IMR-90 (cell line): Measurements from ENCODE around the gene BRK1. TPM values are rescaled to one million over a fixed set of nuclear protein-coding genes. Genes with fewer than 3 reads are reported as not detected.

Source experiments
- ATAC-seq: fragments of 200-7000 bp; cut with Tn5 transposase; 2 replicates; pipeline ENCODE4 v1.9.1; 2020; ENCODE audit warnings: low read depth, mild to moderate bottlenecking, moderate library complexity
- BruUV-seq: library from RNA; stranded (reverse); fragments of 400-500 nt; replicated peaks from 2 replicates; lab custom pipeline; 2021; lab: Mats Ljungman, UMichigan
- CTCF ChIA-PET: fragments of 300-600 bp; formaldehyde crosslinking; extraction: SDS; loops from one replicate; lab custom pipeline; 2021; ENCODE audit warnings: antibody characterized with exemption; lab: Yijun Ruan, JAX
- POLR2A ChIA-PET: fragments of 300-600 bp; sonication (Branson Sonifier 250); formaldehyde crosslinking; loops from one replicate; lab custom pipeline; 2022; ENCODE audit warnings: antibody characterized with exemption; ENCODE audit not compliant: unreplicated experiment; lab: Charles Lee
- DNase-seq: peaks from one replicate; pipeline ENCODE4 v3.0.0; 2013
- H2AFZ ChIP-seq: replicated peaks from 2 replicates; pipeline ENCODE3; 2013; ENCODE audit warnings: low read length, mild to moderate bottlenecking; ENCODE audit not compliant: poor library complexity
- H2AK5ac ChIP-seq: 2 replicates; pipeline ENCODE4 v1.6.1; 2013; ENCODE audit warnings: low read depth, low read length, inconsistent platforms
- H2AK9ac ChIP-seq: replicated peaks from 2 replicates; pipeline ENCODE3; 2013; ENCODE audit warnings: mild to moderate bottlenecking, low read depth, low read length, moderate library complexity; ENCODE audit not compliant: poor library complexity
- H2BK120ac ChIP-seq: 2 replicates; pipeline ENCODE4 v1.6.1; 2013; ENCODE audit warnings: low read depth, low read length, inconsistent platforms
- H2BK15ac ChIP-seq: 3 replicates; pipeline ENCODE4 v1.6.1; 2013; ENCODE audit warnings: low read depth, low read length, inconsistent platforms
- H2BK20ac ChIP-seq: 2 replicates; pipeline ENCODE4 v1.6.1; 2013; ENCODE audit warnings: low read depth, mild to moderate bottlenecking, inconsistent platforms, low read length, moderate library complexity
- H2BK5ac ChIP-seq: 2 replicates; pipeline ENCODE4 v1.6.1; 2013; ENCODE audit warnings: mild to moderate bottlenecking, low read depth, low read length, inconsistent platforms; ENCODE audit not compliant: poor library complexity, severe bottlenecking
- H3K14ac ChIP-seq: replicated peaks from 2 replicates; pipeline ENCODE4 v1.6.1; 2013; ENCODE audit warnings: low read depth, low read length, inconsistent platforms
- H3K18ac ChIP-seq: 2 replicates; pipeline ENCODE4 v1.6.1; 2013; ENCODE audit warnings: low read depth, low read length, control low read depth
- H3K23ac ChIP-seq: 2 replicates; pipeline ENCODE4 v1.6.1; 2013; ENCODE audit warnings: low read depth, low read length, inconsistent platforms
- H3K27ac ChIP-seq: 2 replicates; pipeline ENCODE4 v1.5.1; 2013; ENCODE audit warnings: mild to moderate bottlenecking, control low read depth, low read length; ENCODE audit not compliant: insufficient read depth
- H3K27me3 ChIP-seq: 2 replicates; pipeline ENCODE4 v1.6.1; 2013; ENCODE audit warnings: low read length; ENCODE audit not compliant: control insufficient read depth, insufficient read depth
- H3K36me3 ChIP-seq: 2 replicates; pipeline ENCODE4 v1.6.1; 2013; ENCODE audit warnings: low read length, mixed read lengths; ENCODE audit not compliant: control insufficient read depth, insufficient read depth
- H3K4ac ChIP-seq: 2 replicates; pipeline ENCODE4 v1.6.1; 2013; ENCODE audit warnings: low read depth, low read length, inconsistent platforms
- H3K4me1 ChIP-seq: 2 replicates; pipeline ENCODE4 v1.6.1; 2013; ENCODE audit warnings: low read length, mixed read lengths; ENCODE audit not compliant: control insufficient read depth, insufficient read depth
- H3K4me2 ChIP-seq: 2 replicates; pipeline ENCODE4 v1.6.1; 2013; ENCODE audit warnings: low read depth, mild to moderate bottlenecking, control low read depth, low read length, moderate library complexity
- H3K4me3 ChIP-seq: 2 replicates; pipeline ENCODE4 v1.5.1; 2013; ENCODE audit warnings: low read depth, mild to moderate bottlenecking, control low read depth, low read length, moderate library complexity; ENCODE audit not compliant: insufficient read depth
- H3K56ac ChIP-seq: 2 replicates; pipeline ENCODE4 v1.6.1; 2013; ENCODE audit warnings: low read length, inconsistent platforms; ENCODE audit not compliant: insufficient read depth; ENCODE audit errors: extremely low read depth
- H3K79me1 ChIP-seq, 2 experiments: 2 replicates each; pipeline ENCODE4 v1.6.1; 2013; ENCODE audit warnings: low read length in 2 of 2, inconsistent platforms in 1 of 2, low read depth in 1 of 2
- H3K9ac ChIP-seq: 2 replicates; pipeline ENCODE4 v1.6.1; 2013; ENCODE audit warnings: low read depth, low read length, control low read depth
- H3K9me1 ChIP-seq: 2 replicates; pipeline ENCODE4 v1.6.1; 2013; ENCODE audit warnings: low read length, inconsistent platforms; ENCODE audit not compliant: insufficient read depth
- H3K9me3 ChIP-seq: 2 replicates; pipeline ENCODE4 v1.6.1; 2013; ENCODE audit warnings: low read length; ENCODE audit not compliant: control insufficient read depth, insufficient read depth
- H4K20me1 ChIP-seq: 2 replicates; pipeline ENCODE4 v1.6.1; 2013; ENCODE audit warnings: low read length, inconsistent platforms; ENCODE audit not compliant: insufficient read depth
- H4K5ac ChIP-seq: 2 replicates; pipeline ENCODE4 v1.6.1; 2013; ENCODE audit warnings: mild to moderate bottlenecking, low read depth, low read length, control low read depth
- H4K8ac ChIP-seq, 2 experiments: 2 replicates each; pipeline ENCODE4 v1.6.1; 2013; ENCODE audit warnings: low read depth in 2 of 2, low read length in 2 of 2, control low read depth in 1 of 2, inconsistent platforms in 1 of 2
- H4K91ac ChIP-seq: 2 replicates; pipeline ENCODE4 v1.6.1; 2013; ENCODE audit warnings: low read depth, low read length, inconsistent platforms; ENCODE audit not compliant: insufficient read depth
- BHLHE40 ChIP-seq: fragments of 150-350 bp; IDR thresholded peaks from 2 replicates; pipeline ENCODE4 v1.6.1; 2016; ENCODE audit warnings: mild to moderate bottlenecking, low read depth, low read length
- CEBPB ChIP-seq: IDR thresholded peaks from 2 replicates; pipeline ENCODE4 v1.6.1; 2012; ENCODE audit warnings: low read depth, low read length, improper control_type of control experiment
- CHD1 ChIP-seq: IDR thresholded peaks from 2 replicates; pipeline ENCODE4 v1.6.1; 2012; ENCODE audit warnings: low read depth, low read length, improper control_type of control experiment
- FOS ChIP-seq: fragments of 150-350 bp; IDR thresholded peaks from 2 replicates; pipeline ENCODE4 v1.6.1; 2016; ENCODE audit warnings: low read depth, low read length
- MAZ ChIP-seq: IDR thresholded peaks from 2 replicates; pipeline ENCODE4 v1.6.1; 2012; ENCODE audit warnings: low read depth, mild to moderate bottlenecking, low read length, improper control_type of control experiment, moderate library complexity, borderline replicate concordance
- POLR2A ChIP-seq: IDR thresholded peaks from 2 replicates; pipeline ENCODE4 v1.6.1; 2012; ENCODE audit warnings: mild to moderate bottlenecking, low read depth, low read length
- USF2 ChIP-seq: fragments of 150-350 bp; IDR thresholded peaks from 2 replicates; pipeline ENCODE4 v1.6.1; 2017; ENCODE audit warnings: mild to moderate bottlenecking, antibody characterized with exemption, low read length, low read depth
- WGBS, 2 experiments: methylation state at CpG; one replicate each; pipeline versions ENCODE4 v1.1.5 to v1.1.7; 2013; ENCODE audit warnings: missing lambda C conversion rate in 2 of 2; ENCODE audit not compliant: insufficient read length in 1 of 2; ENCODE audit errors: extremely low coverage in 2 of 2; 5-methylcytosine and 5-hydroxymethylcytosine counted together
- dilution Hi-C: fragments of 300-500 bp; cut with HindIII; formaldehyde crosslinking; loops from one replicate; pipeline ENCODE4 v1.14.3; 2018; ENCODE audit warnings: low sequenced_read_pairs; ENCODE audit not compliant: unreplicated experiment
- in situ Hi-C: fragments of 300-500 bp; cut with MboI; formaldehyde crosslinking; loops from 3 replicates; pipeline ENCODE4 v1.14.3; 2019; ENCODE audit warnings: low sequenced_read_pairs, inconsistent platforms, mixed read lengths
- intact Hi-C: fragments of 100-400 bp; cut with micrococcal nuclease; formaldehyde crosslinking; loops from 2 replicates; pipeline ENCODE4 v1.10.0; 2022
- polyA plus RNA-seq, 3 experiments: library from polyadenylated mRNA; depleted of rRNA; stranded (reverse); fragments of >200 nt; gene quantifications; 2 replicates each; pipeline ENCODE4 v1.2.3, GENCODE V29; 2012; ENCODE audit warnings: low replicate concordance in 1 of 3
- total RNA-seq: library from RNA; depleted of rRNA; stranded (reverse); fragments of >200 nt; gene quantifications from 2 replicates; pipeline ENCODE4 v1.2.3, GENCODE V29; 2012

Gene BRK1
- total and polyA plus RNA-seq, 2 of the 4 experiments (the other 2 are of a cell fraction) = 81.4 to 235 TPM

GRCh38 chr3:10142707-10143560, 27.5 kb downstream of the BRK1 start:
- H3K27ac ChIP-seq = no peak overlapping the region
- peaks cover 7% of the 10 kb centered on the region; the same call in 1 of the 2 replicates for H3K9me1 ChIP-seq
- no peak overlapping the region for H3K18ac ChIP-seq
- no peak overlapping the region for H3K9ac ChIP-seq
- peak overlapping the region; percentile 77 for H2AK9ac ChIP-seq
- peak overlapping the region; percentile 29; the same call in 1 of the 2 replicates for H2AK5ac ChIP-seq
- H2BK20ac ChIP-seq = no peak overlapping the region
- H3K79me1 ChIP-seq = peaks cover 11 to 42% of the 10 kb centered on the region in 2 experiments; a peak in 3 of 4 replicates
- H4K8ac ChIP-seq = 0 out of 4 replicates have a peak overlapping the region, but pooled peaks of 1 of the 2 experiments have one; percentile 28
- no peak overlapping the region for H3K56ac ChIP-seq
- CTCF ChIA-PET = no interaction called here
- peaks cover 7% of the 10 kb centered on the region for H3K4me1 ChIP-seq
- peak overlapping the region; percentile 71 for H3K23ac ChIP-seq
- peak overlapping the region; percentile 26 for H2AFZ ChIP-seq
- TF ChIP-seq CHD1 (no peak), MAZ (no peak), POLR2A (no peak), CEBPB (peak; percentile 54), USF2 (no peak), FOS (no peak), BHLHE40 (no peak)
- in situ Hi-C loops = no loop called here
- H3K4me2 ChIP-seq = peak overlapping the region; percentile 81
- ATAC-seq = no peak
- H2BK15ac ChIP-seq = no peak overlapping the region
- H3K4me3 ChIP-seq = peak overlapping the region; percentile 71
- DNase-seq = no peak
- POLR2A ChIA-PET = no interaction called here
- H3K4ac ChIP-seq = peak overlapping the region; percentile 47
- intact Hi-C loops = loop anchor here (10.0 kb wide), 1 partner anchor 158 kb away; the partner anchor contains the start of gene EMC3
- no peak overlapping the region for H4K91ac ChIP-seq
- H4K20me1 ChIP-seq = peaks cover 30% of the 10 kb centered on the region
- 91% methylated on average over 19 of the region's 29 CpGs; no CpG with 5 or more reads in 1 of the 2 experiments for WGBS, 2 experiments
- H2BK5ac ChIP-seq = peak overlapping the region; percentile 1
- H3K27me3 ChIP-seq = no peaks in the 10 kb centered on the region
- H3K14ac ChIP-seq = peak overlapping the region; percentile 85
- no peak overlapping the region for H2BK120ac ChIP-seq
- H3K9me3 ChIP-seq = no peaks in the 10 kb centered on the region
- H4K5ac ChIP-seq = no peak overlapping the region
- dilution Hi-C loops = no loop called here
- peaks cover 16% of the 10 kb centered on the region for H3K36me3 ChIP-seq
- no TSS peak for BruUV-seq
